HG02852 (cell line): Measurements from ENCODE around the gene PACS2.
"Not testable (repeated sequence)": the region's sequence is repeated elsewhere in the genome, so short reads cannot be mapped to it uniquely, and the experiment has no call there.

Experiments used
- ATAC-seq: cut with Tn5 transposase; IDR thresholded peaks from one replicate; pipeline ENCODE4 v1.9.1; 2021; ENCODE audit warnings: mild to moderate bottlenecking, moderate library complexity; ENCODE audit not compliant: unreplicated experiment

The PACS2 gene

DNA sequence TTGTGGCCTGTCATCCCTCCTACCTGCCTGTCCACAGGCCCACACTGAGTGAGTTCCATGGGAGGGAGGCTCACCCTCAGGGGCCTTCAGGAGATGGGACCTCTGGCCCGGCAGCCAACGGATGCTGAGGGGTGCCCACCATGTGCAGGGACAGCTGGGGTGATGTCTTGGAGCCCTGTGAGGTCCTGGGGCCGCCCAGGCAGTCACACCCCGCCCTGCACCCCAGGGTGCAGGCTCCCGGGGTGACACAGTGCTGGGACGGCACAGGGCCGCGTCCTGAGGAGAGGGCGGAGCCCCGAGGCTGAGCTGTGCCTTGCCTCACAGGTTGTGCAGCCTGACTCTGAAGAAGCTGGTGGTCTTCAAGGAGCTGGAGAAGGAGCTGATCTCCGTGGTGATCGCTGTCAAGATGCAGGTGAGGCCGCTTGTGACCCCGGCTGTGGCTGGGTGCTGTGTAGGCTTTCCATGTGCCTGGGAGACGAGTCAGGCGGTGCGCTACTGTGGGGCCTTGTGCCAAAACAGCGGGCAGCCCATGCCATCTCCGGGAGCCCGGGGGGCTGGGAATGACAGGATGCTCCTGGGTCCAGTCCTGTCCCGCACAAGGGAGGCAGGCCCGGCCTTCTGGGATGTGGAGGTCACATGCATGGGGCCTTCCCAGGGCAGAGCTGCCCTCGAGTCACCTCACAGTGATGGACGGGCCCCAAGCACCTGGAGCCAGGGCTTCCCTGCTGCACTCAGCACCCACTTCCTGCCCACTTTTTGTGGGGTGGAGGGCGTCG, 33.8 kb downstream of the PACS2 start:
- ATAC-seq, result no peak

DNA sequence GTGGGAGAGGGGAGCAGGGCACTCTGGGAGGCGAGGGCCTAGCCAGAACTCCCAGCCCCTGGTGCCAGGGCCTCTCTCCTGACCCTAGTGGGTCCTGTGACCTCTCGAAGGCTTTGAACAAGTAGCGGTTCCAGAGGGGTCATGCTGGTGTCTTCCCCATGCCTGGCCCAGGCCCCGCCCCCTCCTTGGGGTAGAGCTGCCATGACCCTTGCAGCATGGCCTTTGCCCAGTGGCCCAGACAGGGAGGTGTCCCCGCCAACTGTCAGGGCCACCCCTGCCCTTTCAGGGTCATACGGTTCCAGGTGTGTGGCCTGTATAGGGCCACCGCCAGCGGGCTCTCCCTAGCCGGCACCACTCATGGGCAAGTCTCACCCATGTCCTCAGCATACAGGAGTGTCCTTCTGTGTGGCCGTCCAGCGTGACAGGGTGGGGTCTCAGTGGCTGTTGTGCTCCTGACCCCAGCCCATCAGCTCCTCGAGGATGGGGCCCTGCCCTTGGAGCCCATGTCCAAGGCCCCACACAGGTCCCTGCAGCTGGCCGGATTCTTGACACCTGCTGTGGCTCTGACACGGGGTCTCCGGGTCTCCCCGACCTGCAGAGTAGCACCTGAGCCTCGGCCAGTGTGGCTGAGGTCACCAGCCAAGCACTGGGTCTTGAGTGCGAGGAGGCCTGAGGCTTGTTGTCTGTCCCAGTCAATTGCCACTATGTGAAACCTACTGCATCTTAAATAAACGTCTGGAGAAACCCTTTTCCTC, 34.6 kb downstream of the PACS2 start:
- ATAC-seq, result no peak

DNA sequence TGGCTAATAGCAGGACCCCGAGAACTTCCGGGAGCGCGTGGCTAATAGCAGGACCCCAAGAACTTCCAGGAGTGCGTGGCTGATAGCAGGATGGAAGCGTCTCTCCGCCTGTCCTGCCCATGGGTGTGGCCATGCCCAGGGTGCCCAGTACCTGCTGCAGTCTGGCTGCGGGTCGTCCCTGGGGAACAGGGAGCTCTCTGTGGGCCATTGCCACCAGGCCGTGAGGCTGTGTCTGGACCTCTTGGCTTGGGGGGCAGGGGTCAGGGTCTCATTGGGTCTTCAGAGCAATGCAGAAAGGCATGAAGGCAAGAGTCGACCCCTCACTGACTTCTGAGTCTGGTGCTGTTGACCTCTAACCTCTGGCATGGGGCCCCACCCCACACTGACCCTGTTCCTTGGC, 35.4 kb downstream of the PACS2 start:
- ATAC-seq, result no peak

DNA sequence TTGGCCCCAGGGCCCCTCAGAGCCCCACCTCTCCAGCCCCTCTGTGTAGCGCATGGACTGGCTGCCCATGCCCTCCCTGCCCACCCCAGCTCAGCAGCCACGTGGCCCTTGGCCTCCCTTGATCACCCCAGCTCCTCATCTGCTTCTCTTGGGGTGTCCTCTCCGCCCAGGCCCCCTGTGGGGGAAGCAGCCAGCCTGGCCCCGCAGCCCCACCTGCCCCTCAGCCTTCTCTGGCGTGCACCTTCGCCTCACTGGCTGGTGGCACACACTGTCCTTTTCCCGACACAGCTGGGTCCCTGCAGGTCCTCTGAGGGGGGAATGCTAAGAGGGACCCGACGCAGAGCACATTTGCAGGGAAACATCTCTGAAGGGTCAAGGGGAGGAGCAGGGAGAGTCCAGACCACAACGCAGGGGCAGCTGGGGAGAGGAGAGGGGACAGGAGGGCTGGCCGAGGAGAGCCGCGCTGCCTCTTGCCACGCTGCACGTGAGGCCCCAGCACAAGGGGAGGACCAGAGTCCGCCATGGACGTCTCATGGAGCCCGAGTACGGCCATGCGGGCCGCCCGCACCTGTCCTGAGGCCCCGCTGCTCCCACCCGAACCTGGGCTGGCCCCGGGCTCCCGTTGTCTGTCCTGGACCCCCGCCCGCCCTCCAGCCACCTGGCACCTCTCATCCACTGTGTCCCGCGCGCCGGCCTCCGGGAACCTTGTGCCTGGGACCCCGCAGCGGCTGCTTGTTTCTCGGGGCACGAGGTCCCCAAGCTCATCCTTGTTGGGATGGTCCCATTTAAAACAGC, 36.1 kb downstream of the PACS2 start:
- ATAC-seq, result no peak

DNA sequence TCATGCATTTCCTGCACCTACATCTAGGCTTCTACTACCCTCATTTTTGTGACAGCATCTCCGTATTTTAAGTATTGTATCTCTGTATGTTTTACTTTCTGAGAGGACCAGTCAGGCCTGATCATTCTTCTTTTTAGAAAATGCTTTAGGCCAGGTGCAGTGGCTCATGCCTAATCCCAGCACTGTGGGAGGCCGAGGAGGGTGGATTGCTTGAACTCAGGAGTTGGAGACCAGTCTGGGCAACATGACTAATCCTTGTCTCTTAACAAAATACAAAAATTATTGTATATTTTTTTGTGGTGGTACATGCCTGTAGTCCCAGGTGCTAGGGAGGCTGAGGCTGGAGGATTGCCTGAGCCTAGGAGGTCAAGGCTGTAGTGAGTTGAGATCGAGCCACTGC, 36.9 kb downstream of the PACS2 start:
- no peak for ATAC-seq

DNA sequence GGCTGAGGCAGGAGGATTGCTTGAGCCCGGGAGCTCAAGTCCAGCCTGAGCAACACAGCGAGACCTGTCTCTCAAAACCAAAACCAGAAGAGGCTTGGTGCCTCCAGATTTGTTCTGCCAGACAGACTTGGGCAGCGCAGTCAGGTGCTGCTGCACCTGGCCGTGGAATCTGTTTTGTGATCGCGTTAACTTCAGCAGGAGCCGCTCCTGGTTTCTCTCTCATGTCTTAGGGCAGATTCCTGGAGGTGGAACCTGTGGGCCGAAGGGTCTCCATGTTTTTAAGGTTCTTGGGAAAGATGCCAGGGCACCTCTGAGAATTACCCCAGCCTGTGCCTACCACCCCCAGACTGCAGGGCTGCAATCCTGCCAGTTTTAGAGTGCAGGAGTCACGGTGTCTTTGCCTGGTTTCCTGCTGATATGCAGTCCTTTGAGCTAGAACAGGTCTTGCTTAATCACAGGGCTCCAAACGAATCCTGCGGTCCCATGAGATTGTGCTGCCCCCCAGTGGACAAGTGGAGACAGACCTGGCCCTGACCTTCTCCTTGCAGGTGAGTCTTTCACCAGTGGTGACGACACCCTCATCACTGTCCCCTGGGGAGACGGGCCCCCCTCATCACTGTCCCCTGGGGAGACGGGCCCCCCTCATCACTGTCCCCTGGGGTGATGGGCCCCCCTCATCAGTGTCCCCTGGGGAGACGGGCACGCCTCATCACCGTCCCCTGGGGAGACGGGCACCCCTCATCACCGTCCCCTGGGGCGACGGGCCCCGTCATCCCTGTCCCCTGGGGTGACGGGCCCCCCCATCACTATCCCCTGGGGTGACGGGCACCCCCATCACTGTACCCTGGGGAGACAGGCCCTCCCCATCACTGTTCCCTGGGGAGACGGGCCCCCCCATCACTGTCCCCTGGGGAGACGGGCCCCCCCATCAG, 37.6 kb downstream of the PACS2 start:
- no peak for ATAC-seq

DNA sequence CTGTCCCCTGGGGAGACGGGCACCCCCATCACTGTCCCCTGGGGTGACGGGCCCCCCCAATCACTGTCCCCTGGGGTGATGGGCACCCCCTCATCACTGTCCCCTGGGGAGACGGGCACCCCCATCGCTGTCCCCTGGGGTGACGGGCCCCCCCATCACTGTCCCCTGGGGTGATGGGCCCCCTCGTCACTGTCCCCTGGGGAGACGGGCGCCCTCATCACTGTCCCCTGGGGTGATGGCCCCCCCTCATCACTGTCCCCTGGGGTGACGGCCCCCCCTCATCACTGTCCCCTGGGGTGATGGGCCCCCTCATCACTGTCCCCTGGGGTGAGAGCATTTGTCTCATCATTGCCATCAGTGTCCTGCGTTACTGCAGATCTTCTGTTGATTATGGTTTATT, 38.6 kb downstream of the PACS2 start:
- ATAC-seq, result no peak

DNA sequence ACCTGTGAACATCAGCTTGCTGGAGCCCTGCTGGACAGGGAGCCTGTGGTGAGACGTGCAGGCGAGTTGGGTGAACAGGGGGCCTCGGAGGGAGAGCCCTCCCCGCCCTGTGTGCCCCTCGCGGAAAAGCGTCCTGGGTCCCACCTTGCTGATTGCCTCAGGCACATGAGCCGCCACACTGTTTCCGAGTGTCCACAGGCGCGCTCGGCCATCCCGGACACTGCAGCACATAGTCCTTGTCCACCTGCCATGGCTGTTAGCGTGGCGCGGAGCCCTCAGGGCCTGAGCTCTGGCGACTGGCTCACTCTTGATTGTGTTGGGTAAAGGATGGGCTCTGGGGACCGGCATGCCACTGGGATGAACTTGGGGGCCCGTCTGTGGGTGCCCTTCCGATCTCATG, 40.0 kb downstream of the PACS2 start:
- no peak for ATAC-seq

DNA sequence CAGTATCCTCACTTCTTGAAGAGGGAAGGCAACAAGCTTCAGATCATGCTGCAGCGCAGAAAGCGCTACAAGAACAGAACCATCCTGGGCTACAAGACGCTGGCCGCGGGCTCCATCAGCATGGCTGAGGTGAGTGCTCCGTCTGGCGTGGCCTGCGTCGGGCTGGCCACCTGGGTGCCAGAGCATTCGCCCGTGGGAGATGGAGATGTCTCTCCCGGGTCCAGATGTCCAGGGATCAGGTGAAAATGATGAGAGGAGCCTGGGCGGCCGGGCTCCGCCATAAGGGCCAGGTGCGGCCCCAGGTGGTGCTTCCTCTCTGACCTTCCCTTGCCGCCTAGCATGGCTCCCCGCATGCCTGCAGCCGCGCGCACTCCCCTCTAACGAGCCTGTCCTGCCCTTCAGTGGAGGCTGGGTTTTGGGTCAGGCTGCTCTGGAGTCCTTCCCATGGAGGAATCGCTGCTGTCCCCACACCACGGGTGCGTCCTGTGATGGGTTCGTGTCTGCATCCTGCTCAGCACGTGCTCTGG, 40.6 kb downstream of the PACS2 start:
- ATAC-seq, result no peak

DNA sequence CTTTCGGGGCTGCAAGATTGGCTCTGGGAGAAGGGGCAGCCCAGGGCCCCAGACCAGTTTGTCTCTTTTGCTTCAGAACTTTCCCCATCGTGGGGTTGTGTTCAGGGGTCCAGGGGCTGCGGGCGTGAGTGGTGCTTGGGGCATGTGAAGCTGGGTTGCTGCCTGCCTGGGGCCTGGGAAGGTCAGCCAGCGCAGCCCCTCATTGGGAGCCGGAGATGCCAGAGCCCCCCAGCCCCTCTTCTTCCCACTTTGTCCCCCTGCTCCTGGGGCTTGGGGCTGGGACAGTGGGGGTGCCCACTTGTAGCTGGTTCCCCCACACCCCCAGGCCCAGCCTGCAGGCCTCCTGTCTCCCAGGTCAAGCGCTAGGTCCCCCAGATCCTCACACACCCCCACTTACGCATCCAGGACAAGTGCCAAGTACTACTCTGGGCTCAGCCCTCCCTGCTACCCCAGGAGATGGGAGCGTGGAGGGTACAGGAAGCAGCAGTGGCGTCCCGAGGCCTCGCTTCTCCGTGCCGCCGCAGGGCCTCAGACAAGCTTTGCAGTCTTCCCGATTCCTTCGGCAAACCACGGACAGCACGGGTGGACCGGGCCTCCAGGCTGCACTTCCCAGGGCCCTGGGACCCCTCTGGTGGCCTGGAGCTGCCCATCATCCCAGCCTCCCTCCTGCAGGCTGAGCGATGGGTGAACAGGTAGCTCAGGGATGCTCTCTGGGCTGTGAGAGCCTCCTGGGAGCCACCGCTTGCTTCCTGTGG, 41.5 kb downstream of the PACS2 start:
- no peak for ATAC-seq

DNA sequence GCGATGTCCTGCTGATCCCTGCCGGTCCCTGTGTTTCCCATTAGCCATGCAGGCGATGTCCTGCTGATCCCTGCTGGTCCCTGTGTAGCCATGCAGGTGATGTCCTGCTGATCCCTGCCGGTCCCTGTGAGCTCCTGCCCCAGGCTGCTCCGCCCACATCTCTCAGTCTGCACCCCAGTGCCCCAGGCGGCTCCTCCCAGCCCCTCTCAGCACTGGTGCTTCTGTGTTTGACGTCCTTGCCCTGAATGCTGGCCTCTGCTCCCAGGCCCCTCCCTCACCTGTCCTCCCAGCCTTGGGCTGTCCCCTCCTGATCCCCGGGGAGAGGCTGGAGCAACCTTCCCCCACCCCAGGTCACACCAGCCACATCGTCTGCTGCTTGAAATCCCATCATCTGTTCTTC, 42.4 kb downstream of the PACS2 start:
- no peak for ATAC-seq

DNA sequence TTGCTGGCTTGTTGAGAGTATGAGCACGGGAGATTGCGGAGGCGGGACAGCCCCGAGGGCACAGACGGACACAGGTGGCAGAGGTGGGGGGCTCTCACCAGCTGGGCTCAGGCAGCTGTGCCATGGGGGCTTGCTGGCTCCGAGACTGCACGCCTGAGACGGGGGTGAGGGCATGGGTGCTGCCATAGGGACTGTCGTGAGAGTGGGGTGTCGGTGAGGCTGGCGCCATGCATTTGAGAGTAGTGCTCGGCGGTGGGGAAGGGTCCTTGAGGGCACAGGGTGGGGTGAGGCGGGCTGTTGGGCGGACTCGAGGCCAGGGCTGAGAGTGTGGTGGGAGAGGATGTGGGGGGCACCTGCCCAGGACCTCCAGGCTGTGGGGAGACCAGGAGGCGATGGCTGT, 43.1 kb downstream of the PACS2 start:
- no peak for ATAC-seq

DNA sequence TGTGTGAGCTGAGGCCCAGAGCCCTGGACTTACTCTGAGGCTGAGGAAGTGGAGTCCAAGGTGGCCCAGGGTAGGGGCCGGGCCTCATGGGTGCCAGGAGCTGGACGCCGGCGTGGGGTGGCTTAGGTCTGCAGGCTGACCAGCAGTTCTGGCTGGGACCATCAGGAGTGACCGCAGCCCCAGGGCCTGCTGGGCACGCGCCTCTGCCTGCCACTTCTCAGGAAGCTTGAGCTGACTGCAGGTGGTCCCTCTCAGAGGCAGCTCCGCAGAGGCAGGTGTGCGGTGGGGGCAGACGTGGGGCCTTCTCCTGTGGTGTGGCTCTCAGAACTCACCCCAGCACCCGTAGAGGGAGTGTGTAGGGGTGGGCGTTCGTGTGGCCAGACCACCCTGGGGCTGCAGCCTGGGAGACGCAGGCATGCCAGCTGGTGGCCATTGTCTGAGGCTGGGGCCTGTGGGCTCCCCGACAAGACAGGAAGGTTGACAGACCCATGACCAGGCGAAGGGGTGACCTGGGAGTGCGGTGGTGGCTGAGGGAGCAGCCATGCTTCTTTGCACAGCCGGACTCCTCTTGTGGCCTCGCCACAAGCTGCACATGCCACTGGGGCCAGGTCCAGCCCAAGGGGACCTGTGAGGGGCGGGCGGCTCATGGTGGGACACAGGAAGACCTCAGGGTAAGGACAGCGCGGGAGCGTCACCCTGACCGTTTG, 43.7 kb downstream of the PACS2 start:
- ATAC-seq, result no peak

DNA sequence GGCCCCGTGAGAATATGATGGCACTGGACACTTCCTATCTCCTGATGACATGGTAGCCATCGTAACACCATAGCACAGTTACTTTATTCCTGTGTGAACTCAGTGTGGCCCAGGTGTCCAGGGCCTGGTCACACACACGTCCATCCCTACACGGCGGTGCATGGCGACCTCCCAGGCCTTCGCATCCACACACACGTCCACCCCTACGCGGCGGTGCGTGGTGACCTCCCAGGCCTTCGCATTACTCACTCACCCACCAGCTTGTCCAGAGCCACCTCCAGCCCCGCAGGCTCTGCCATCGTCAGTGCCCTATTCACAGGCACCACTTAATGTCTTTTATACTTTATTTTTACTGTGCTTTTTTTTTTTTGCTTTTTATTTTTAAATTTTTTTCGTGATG, 44.4 kb downstream of the PACS2 start:
- ATAC-seq, result no peak

DNA sequence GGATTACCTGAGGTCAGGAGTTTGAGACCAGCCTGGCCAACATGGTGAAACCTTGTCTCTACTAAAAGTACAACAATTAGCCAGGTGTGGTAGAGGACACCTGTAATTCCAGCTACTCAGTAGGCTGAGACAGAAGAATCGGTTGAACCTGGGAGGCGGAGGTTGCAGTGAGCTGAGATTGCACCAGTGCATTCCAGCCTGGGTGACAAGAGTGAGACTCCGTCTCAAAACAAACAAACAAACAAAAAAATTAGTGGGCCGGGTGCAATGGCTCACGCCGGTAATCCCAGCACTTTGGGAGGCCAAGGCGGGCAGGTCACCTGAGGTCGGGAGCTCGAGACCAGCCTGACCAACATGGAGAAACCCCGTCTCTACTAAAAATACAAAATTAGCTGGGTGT, 46.9 kb downstream of the PACS2 start:
- not testable (repeated sequence) for ATAC-seq

DNA sequence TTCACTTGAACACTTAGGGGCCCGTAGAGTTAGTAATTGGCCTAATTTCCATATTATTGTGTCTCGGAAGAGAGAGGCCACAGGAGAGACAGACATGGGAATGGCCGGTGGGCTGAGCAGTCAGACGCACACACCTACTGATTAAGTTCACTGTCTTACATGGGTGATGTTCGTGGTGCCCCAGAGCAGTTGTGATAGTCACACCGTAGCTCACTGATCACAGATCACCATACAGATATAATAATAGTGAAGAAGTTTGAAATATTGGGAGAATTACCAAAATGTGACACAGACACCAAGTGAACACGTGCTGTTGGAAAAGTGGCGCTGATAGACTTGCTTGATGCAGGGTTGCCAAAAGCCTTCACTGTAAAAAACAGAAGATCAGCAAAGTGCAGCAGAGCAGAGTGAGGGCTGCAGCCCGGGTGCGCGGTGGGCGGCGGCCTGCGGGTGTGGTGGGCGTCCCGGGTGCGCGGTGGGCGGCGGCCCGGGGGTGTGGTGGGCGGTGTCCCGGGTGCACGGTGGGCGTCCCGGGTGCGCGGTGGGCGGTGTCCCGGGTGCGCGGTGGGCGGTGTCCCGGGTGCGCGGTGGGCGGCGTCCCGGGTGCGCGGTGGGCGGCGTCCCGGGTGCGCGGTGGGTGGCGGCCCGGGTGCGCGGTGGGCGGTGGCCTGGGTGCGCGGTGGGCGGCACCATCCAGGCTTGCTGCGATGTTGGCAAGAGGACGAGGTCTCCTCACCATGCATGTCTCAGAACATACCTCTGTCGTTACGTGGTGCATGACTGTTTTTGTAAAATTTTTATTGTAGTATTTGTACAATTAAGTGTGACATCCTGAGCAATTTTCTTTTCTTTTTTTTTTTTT, 49.5 kb downstream of the PACS2 start:
- ATAC-seq, result no peak

DNA sequence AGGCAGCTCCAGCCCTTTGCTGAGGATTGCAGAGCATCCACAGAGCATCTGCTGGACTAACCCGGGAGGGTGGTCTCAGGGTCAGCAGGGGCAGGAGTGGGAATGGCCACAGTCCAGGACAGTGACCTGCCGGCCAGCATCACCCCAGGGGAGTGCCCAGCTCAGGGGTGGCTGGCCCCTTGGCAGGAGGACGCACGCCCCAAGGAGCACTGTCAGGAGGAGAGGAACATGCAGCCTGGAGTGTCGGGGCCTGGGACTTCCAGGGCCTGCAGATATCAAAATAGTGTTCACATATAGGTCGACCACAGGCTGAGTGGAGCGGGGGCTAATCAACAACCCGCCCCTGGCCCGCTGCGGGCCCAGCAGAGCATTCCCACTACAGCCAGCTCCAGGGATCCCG, 50.6 kb downstream of the PACS2 start:
- no peak for ATAC-seq

DNA sequence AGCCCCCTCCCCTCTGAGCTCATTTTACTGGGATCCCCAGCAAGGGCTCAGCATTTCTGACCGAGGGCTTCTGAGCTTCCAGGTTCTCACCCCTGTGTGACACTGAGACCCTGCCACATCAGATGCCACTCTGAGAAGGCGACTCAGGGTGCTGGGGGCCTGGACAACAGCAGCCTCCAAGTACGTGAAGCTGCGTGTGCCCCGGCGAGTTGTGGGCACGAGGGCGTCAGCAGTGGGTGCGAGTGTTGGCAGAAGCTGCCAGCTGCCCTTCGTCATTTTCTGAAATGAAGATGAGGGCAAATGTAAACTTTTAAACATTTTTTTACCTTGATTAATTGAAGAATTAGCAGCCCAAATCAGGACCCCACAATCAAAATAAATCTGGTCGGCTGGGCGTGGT, 51.1 kb downstream of the PACS2 start:
- no peak for ATAC-seq
